IgD-negative memory B cell (primary cell): ENCODE data around the gene AMZ2. TPM values are rescaled to one million over a fixed set of nuclear protein-coding genes. Genes with fewer than 3 reads are reported as not detected.
A peak's percentile ranks its signal among the peaks of the same experiment; 100 is the strongest.

Source experiments
- H3K27ac Mint-ChIP-seq, 3 donors: one replicate each; pipeline ENCODE4 v1.8.0; 2020 to 2022; ENCODE audit warnings: mild to moderate bottlenecking in 3 of 3, mixed read lengths in 3 of 3, moderate library complexity in 1 of 3
- H3K27me3 Mint-ChIP-seq: one replicate; pipeline ENCODE4 v1.8.0; 2021; ENCODE audit warnings: mixed read lengths
- H3K36me3 Mint-ChIP-seq: one replicate; pipeline ENCODE4 v1.8.0; 2020; ENCODE audit warnings: mild to moderate bottlenecking, mixed read lengths
- H3K4me1 Mint-ChIP-seq, 3 donors: one replicate each; pipeline ENCODE4 v1.8.0; 2020 to 2022; ENCODE audit warnings: mixed read lengths in 3 of 3, mild to moderate bottlenecking in 1 of 3
- H3K4me3 Mint-ChIP-seq, 4 donors: one replicate each; pipeline ENCODE4 v1.8.0; 2020 to 2022; ENCODE audit warnings: mild to moderate bottlenecking in 4 of 4, mixed read lengths in 4 of 4, moderate library complexity in 3 of 4
- H3K9me3 Mint-ChIP-seq, 3 donors: one replicate each; pipeline ENCODE4 v1.8.0; 2020 to 2021; ENCODE audit warnings: mixed read lengths in 3 of 3, mild to moderate bottlenecking in 1 of 3
- polyA plus RNA-seq: library from polyadenylated mRNA; unstranded; fragments of 300-500 nt; fragmentation: Illumina TruSeq; gene quantifications from one replicate; pipeline ENCODE4 v1.2.3, GENCODE V29; 2021

AMZ2 gene
- polyA plus RNA-seq, 1 donor from 2014 or later = 80.0 TPM

DNA sequence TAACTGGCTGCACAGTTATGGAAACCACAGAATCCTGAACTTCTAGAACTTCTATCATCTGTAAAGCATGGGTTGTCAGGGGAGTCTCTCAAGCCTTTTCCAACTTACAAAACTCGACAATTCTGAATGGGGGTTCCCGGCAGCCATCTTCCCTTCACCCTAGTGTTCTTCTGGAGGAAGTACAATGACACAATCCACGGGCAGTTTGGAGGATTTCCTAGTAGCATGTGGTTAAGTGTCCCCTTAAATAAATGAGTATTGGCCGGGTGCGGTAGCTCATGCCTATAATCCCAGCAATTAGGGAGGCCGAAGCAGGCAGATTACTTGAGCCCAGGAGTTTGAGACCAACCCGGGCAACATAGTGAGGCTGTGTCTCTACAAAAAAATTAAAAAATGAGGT is 41.0 kb downstream of the AMZ2 start:
- no peaks in the 10 kb centered on the region for H3K9me3 Mint-ChIP-seq
- peaks cover 30 to 33% (median 33%) of the 10 kb centered on the region in 3 donors for H3K4me1 Mint-ChIP-seq
- H3K27me3 Mint-ChIP-seq = no peaks in the 10 kb centered on the region
- peak overlapping the region; percentile 88 to 94 (median 91) for H3K27ac Mint-ChIP-seq
- H3K4me3 Mint-ChIP-seq = peak overlapping the region; percentile 79 to 97 (median 88)
- no peaks in the 10 kb centered on the region for H3K36me3 Mint-ChIP-seq

DNA sequence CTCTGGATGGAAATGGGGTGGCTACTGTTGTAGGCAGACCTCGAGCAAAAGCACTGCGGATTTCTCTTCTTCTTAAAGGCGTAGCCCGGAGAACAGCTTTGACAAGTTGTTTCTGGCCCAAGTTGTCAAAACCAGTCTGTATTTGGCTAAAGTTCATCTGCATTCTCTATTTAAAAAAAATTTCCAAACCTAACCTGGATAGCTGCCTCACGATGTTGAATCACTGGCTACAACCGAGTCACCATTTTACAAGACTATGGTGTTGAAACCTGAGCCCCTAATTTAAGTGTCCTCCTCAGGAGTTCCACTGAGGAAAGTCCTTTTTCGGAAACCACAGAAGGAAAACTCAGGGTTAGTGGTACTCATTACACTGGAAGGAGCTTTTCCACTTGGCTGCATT is 41.6 kb downstream of the AMZ2 start:
- no peaks in the 10 kb centered on the region for H3K9me3 Mint-ChIP-seq
- H3K27me3 Mint-ChIP-seq = no peaks in the 10 kb centered on the region
- H3K4me1 Mint-ChIP-seq = peaks cover 30 to 34% (median 33%) of the 10 kb centered on the region in 3 donors
- H3K27ac Mint-ChIP-seq = peak overlapping the region; percentile 83 to 98 (median 91)
- peak overlapping the region; percentile 79 to 99 (median 92) for H3K4me3 Mint-ChIP-seq
- H3K36me3 Mint-ChIP-seq = no peaks in the 10 kb centered on the region

DNA sequence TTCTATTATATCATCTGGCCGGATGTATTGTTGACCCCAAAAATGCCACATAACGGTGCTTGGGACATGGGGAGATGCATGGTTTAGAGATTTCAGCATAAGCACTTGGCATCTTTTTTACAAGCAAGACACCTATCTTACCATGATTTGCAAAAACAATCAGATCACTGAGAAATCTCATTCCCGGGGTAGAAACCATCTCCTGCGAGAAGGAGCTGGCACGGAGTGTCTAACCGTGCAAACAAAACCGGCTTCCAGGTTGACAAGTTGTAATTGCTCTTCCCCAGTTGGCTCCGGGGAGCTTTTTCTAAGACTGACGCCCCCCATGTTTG is 42.1 kb downstream of the AMZ2 start:
- Mint-ChIP-seq H3K27ac (peak overlapping the region; percentile 83 to 98 (median 91)), H3K36me3 (no peaks in the 10 kb centered on the region), H3K27me3 (no peaks in the 10 kb centered on the region), H3K9me3 (no peaks in the 10 kb centered on the region), H3K4me1 (peaks cover 30 to 34% (median 33%) of the 10 kb centered on the region in 3 donors), H3K4me3 (peak overlapping the region; percentile 79 to 99 (median 92))

DNA sequence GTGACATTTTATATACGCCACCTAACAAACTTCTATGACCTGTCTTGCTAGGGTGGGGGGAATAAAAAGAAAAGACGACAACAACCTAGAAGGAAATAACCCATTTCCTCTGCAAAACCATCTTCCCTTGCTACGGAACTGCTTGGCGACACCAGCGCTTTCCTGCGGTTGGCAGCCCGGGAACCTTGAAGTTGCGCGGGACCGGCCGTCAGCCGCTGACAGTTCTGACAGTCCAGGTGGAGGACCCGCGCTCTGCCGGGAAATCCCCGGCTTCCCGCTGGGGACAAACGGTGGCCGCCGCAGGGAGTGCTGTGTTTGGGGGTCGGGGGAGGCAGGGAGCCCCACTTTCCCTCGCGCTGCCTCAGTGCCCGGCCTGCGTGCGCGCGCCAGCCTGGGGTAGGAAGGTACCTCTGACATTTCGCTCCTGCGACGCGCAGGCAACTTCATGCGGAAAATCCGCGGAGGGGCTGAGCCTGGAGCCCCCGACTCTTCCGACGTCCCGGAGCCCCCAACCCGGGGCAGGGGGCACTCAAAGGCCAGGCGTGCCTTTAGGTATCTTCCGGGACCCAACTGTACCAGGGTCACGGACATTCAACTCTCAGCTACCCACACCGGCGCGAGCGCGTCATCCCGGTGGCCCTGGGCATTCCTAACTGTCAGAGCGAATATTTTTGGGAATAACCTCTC is 42.6 kb downstream of the AMZ2 start:
- H3K36me3 Mint-ChIP-seq = no peaks in the 10 kb centered on the region
- peaks cover 30 to 34% (median 33%) of the 10 kb centered on the region in 3 donors for H3K4me1 Mint-ChIP-seq
- no peaks in the 10 kb centered on the region for H3K9me3 Mint-ChIP-seq
- no peaks in the 10 kb centered on the region for H3K27me3 Mint-ChIP-seq
- H3K27ac Mint-ChIP-seq = peak overlapping the region; percentile 91 to 98 (median 97)
- peak overlapping the region; percentile 79 to 99 (median 92) for H3K4me3 Mint-ChIP-seq

DNA sequence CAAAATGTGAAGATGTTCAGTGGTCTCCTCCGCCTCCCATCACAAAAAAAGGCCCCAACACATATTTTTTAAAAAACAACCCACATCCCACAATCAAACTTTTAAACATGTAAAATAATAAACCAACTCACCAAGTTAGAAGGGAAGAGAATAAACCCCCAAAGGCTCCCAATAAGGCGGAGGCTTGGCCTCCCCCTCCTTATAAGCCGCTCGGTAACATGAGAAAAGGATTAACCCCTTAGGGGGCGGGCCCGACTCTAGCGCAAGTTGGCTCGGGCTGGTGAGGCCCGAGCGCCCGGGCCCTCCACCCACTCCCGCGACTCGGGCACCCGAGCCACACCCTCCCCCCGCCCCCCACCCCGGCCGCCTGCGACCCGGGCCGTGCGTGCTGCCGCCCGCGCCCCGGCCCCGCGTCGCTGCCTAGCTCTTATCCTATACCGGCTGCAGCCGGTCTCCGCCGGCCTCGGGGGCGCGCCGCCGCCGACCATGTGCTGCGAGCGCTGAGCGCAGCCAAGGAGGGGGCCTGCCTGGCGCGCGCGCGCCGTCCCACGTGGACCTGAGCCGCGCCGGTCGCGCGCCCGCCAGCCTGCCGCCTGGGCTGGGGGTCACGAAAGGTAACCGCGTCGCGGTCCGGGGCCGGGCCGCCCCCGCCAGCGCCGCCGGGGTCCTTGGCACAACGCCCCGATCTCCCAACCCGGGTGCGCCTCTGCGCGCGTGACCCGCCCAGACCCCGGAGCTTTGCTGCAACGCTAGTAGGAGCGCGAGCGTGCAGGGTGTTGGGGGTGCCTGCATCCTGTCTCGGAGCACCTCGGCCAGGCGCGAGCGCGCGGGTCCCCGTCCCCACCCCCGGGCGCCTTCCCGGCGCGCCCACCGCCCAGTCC is 43.4 kb downstream of the AMZ2 start, which contains the start of the genes ARSG and SLC16A6:
TSS of gene ARSG (plus strand) at position 541 of the 881 bp plus-strand sequence. CDS start 15,999 bp downstream, outside the sequence.
TSS of gene SLC16A6 (minus strand) at position 173 of the 881 bp plus-strand sequence. CDS start 12,807 bp downstream, outside the sequence.
- H3K27ac Mint-ChIP-seq = peak within 1 kb of the TSS; percentile 91 to 98 (median 97)

DNA sequence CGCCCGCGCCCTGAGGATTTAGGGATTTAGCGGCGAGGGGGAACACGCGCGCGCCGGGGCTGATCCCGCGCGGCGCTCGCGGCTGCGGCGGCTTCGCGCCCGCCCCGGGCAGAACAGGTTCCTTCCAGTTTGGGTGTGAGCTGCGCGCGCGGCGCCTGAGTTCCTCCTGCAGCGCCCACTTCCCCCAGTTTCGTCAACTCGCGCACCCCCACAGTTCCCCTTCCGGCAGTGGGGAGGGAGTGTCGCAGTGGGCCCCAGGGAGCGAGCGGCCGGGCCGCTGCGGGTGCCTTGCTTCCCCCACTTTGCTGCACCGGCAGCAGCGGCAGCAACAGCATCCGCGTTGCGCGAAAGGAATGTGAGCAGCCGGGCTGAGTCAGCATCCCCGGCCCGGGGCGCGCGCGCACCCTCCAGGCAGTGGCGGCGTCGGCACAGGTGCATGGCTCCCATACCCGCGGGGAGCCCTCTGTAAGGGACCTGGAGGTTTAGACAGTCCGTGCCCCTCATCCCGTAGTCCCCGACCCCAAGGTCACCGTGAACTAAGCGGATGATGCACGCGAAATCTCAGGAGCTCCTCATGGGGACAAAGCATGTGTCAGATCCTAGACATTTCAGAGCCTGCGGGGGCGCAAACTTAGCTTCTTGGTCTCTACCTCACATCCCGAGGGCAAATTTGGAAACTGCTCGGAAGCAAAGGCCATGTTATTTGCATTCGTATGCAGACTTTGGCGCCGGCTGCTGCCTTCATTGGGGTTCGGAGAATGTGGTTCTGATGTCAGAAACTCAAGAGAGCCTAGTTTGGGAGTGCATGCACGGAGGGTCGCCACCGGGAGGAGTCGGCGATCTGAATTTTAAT is 44.2 kb downstream of the AMZ2 start:
- no peaks in the 10 kb centered on the region for H3K27me3 Mint-ChIP-seq
- peaks cover 33 to 38% (median 37%) of the 10 kb centered on the region in 3 donors for H3K4me1 Mint-ChIP-seq
- no peaks in the 10 kb centered on the region for H3K9me3 Mint-ChIP-seq
- peak overlapping the region; percentile 79 to 93 (median 88) for H3K4me3 Mint-ChIP-seq
- H3K27ac Mint-ChIP-seq = peak overlapping the region; percentile 65 to 91 (median 84)
- no peaks in the 10 kb centered on the region for H3K36me3 Mint-ChIP-seq

More for the DNA sequence above, 43.4 kb downstream of the AMZ2 start, which contains the start of the genes ARSG and SLC16A6:
- Mint-ChIP-seq H3K9me3 (no peaks in the 10 kb centered on the region), H3K36me3 (no peaks in the 10 kb centered on the region), H3K4me1 (peaks cover 31 to 34% (median 33%) of the 10 kb centered on the region in 3 donors), H3K27me3 (no peaks in the 10 kb centered on the region), H3K4me3 (peak within 1 kb of the TSS; percentile 79 to 99 (median 92))

DNA sequence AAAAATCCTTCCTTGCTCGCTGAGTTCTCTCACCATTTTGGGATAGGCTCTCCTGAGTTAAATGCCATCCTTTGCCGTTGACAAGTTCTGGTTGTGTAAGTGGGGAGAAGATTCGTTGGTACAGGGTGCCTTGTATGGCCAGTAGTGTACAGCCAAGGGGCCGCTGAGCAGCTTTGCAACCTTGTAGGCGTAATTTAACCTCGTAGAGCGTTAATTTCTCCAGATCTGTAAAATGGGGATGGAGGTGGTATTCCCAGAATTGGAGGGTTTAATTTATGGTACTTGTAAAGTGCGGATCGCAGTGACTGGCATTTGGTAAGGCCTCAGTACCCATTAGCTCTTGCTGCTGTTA is 44.8 kb downstream of the AMZ2 start:
- peaks cover 33 to 40% (median 35%) of the 10 kb centered on the region in 3 donors for H3K4me1 Mint-ChIP-seq
- H3K36me3 Mint-ChIP-seq = no peaks in the 10 kb centered on the region
- H3K27ac Mint-ChIP-seq = peak overlapping the region; percentile 65 to 91 (median 84)
- H3K4me3 Mint-ChIP-seq = peak overlapping the region; percentile 79 to 93 (median 88)
- no peaks in the 10 kb centered on the region for H3K9me3 Mint-ChIP-seq
- no peaks in the 10 kb centered on the region for H3K27me3 Mint-ChIP-seq

DNA sequence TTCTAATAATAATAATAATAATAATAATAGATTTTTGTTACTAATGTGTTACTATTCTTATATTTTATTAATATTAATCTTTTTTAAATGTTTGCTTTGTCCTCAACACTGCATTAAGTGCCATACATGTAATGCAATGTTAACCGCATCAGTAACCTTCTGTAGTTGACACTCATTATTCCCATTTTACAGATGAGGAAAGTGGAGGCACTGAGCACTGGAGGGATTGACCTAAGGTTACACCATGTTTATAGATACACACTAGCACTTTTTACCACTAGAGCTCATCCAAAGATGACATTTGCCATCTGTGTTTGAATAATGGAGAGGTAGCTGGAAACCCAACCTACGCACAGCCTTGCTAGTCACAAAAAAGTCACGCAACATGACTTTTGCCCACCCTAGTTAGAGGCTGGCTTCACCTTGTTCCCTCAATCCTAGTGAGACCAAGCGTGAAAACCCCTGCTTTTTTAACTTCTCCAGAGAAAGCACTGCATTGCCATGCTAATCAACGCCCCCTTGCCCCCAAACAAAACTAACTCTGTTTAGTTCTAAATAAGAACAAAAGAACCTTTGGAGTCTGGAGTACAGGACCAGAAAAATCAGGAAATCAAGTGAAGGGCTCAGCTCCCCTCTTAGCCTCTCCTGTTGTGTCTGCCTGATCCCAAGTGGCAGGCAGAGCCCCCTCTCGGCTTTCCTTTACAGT is 45.8 kb downstream of the AMZ2 start:
- H3K4me3 Mint-ChIP-seq = peak overlapping the region in 2 of 4 donors; percentile 9 to 85
- H3K27me3 Mint-ChIP-seq = no peaks in the 10 kb centered on the region
- H3K9me3 Mint-ChIP-seq = no peaks in the 10 kb centered on the region
- H3K4me1 Mint-ChIP-seq = peaks cover 28 to 35% (median 30%) of the 10 kb centered on the region in 3 donors
- peak overlapping the region in 2 of 3 donors; percentile 39 to 91 for H3K27ac Mint-ChIP-seq
- no peaks in the 10 kb centered on the region for H3K36me3 Mint-ChIP-seq

DNA sequence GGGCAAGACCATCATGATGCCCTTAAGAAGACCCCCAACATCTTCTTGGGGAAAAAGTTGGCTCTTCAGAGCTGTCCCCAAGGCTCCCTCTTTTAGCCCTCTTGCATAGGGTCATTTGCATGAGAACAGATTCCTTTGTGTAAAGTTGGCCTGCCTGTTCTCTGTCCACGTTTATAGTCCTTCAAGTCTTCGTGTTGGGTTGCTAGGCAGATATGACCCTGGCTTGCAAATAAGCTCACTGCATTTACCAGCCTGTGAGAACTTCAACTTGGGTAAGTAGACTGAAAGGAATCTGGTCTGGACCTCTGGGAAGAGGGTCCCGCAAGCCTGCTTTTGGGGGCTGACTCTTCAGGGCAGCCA is 46.3 kb downstream of the AMZ2 start:
- H3K27ac Mint-ChIP-seq = peak overlapping the region; percentile 30 to 63 (median 39)
- no peaks in the 10 kb centered on the region for H3K27me3 Mint-ChIP-seq
- no peaks in the 10 kb centered on the region for H3K36me3 Mint-ChIP-seq
- no peaks in the 10 kb centered on the region for H3K9me3 Mint-ChIP-seq
- peaks cover 22 to 30% (median 24%) of the 10 kb centered on the region in 3 donors for H3K4me1 Mint-ChIP-seq
- H3K4me3 Mint-ChIP-seq = peak overlapping the region in 1 of 4 donors; percentile 85

DNA sequence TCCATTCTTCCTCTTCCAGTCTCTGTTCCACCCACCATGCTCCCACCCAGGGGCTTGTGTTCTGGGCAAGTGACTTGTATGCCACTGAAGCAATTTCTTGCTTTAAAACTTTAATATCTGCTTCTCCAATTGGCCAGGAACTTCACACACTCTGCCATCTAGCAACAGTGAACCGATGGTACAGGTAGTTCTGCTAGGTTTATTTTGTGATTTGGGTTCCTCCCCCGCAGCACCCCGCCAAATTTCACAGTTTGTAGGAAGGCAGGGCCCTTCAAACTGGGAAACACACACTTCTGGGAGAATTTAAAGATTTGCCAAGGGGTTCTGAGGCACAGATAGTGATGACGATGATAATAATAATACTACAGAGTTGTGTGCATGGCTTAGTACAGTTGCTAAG is 46.8 kb downstream of the AMZ2 start:
- H3K4me3 Mint-ChIP-seq = peak overlapping the region in 1 of 4 donors; percentile 85
- peaks cover 18 to 25% (median 22%) of the 10 kb centered on the region in 3 donors for H3K4me1 Mint-ChIP-seq
- peak overlapping the region; percentile 30 to 63 (median 39) for H3K27ac Mint-ChIP-seq

DNA sequence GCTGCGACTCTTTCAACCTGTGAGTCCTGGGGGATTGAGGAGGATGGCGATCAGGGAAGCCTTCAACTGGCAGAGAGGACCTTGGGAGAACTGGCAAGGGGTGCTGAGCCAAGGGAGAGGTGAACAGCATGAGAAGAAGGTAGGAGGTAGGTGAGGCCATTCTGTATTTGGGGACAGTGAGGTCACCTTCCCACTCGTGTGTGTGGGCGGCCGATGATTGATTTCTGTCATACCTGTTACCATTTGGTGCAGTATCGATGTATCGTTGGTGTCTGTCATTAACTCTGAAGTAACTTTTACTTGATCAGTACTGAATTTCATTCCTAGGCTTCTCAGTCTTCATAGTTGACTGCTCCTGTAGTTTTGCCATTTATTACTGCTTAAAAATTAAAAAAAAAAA is 47.2 kb downstream of the AMZ2 start:
- Mint-ChIP-seq H3K27ac (peak overlapping the region in 1 of 3 donors; percentile 30), H3K4me1 (peaks cover 13 to 20% (median 17%) of the 10 kb centered on the region in 3 donors), H3K27me3 (no peaks in the 10 kb centered on the region), H3K4me3 (no peak overlapping the region), H3K9me3 (no peaks in the 10 kb centered on the region), H3K36me3 (no peaks in the 10 kb centered on the region)

More for the DNA sequence above, 46.8 kb downstream of the AMZ2 start:
- Mint-ChIP-seq H3K9me3 (no peaks in the 10 kb centered on the region), H3K36me3 (no peaks in the 10 kb centered on the region), H3K27me3 (no peaks in the 10 kb centered on the region)

DNA sequence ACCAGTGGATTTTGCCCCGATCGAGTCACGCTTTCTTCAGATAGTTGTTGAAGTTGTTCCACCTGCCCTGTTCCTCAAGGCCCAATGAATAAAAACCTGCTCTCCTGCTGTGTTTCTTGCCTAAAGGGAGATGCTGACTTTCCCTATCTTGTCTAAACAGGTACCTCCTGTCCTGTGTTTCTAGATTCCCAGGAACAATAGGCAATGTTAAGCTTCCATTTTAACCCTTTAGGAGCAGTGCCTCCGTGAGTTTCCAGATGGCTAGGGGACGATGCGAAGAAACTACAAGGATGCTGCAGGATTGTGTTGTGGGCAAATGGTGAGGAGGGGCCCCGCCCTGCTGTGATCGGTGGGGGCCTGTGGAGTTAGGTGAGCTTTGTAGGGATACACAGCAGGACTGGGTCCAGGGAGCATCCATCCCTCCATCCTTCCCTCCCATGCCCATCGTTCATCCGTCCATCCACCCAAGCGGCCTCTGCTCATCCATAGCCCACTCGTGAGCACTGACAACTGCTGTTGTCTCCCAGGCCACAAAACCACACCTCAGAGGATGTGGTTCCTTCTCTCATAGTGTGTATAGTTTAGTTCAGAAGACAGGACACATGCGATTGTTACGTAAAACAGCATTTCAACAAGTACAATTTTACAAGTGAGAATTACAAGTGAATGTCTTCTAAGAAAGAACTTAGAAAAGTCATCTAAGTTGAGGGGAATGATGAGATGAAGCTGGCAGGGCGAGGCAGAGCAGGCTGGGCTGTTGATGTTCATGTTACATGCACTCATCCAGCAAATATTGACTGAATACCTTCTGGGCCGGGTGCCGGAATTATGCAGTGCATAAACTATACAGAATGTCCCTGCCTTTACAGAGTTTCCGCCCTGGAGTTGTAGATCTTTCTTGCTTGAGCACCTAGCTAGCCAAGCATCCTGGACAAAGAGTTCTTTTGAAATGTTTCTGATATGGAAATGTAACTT is 48.7 kb downstream of the AMZ2 start:
- H3K36me3 Mint-ChIP-seq = peaks cover 2% of the 10 kb centered on the region
- peak overlapping the region in 2 of 4 donors; percentile 47 to 71 for H3K4me3 Mint-ChIP-seq
- H3K27ac Mint-ChIP-seq = peak overlapping the region; percentile 19 to 55 (median 34)
- H3K27me3 Mint-ChIP-seq = no peaks in the 10 kb centered on the region
- peaks cover 7 to 18% (median 13%) of the 10 kb centered on the region in 3 donors for H3K4me1 Mint-ChIP-seq
- no peaks in the 10 kb centered on the region for H3K9me3 Mint-ChIP-seq

DNA sequence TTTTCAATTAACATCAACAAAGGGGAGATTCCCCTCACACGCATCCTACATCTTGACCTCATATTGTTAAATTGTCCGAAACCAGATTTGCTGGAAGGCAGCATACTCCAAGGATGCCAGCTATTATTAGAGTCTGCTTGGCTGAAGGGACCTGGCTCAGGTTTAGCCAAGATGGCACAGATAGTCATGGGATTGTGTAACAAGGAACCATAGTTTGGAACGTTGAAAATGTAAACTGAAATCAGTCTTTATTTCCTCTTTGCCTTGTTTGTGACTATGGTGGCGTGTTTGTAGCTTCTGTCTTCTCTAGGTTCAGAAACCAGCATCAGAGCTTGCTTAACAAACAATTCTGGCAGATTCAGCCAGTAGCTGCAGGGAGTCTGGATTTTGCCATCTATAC is 49.4 kb downstream of the AMZ2 start:
- H3K4me1 Mint-ChIP-seq = peaks cover 7 to 18% (median 15%) of the 10 kb centered on the region in 3 donors
- peak overlapping the region in 1 of 4 donors; percentile 47 for H3K4me3 Mint-ChIP-seq
- no peaks in the 10 kb centered on the region for H3K9me3 Mint-ChIP-seq
- no peaks in the 10 kb centered on the region for H3K27me3 Mint-ChIP-seq
- H3K27ac Mint-ChIP-seq = peak overlapping the region in 2 of 3 donors; percentile 19 to 37
- H3K36me3 Mint-ChIP-seq = peaks cover 6% of the 10 kb centered on the region
